H9 (cell line): ENCODE data around the gene OR14I1. TPM values are rescaled to one million over a fixed set of nuclear protein-coding genes. Genes with fewer than 3 reads are reported as not detected.

Experiments
- DNase-seq: peaks from one replicate; pipeline ENCODE4 v3.0.0-alpha.2; 2017
- H2AFZ ChIP-seq: one replicate; pipeline ENCODE4 v1.6.1; 2013; ENCODE audit warnings: mild to moderate bottlenecking, low read length, control low read depth, moderate library complexity
- H2AK5ac ChIP-seq: 2 replicates; pipeline ENCODE4 v1.6.1; 2013; ENCODE audit warnings: low read length, control low read depth, mixed read lengths; ENCODE audit not compliant: insufficient read length
- H2BK120ac ChIP-seq: one replicate; pipeline ENCODE4 v1.6.1; 2013; ENCODE audit warnings: low read depth, mild to moderate bottlenecking, low read length, control low read depth, inconsistent platforms; ENCODE audit not compliant: poor library complexity, severe bottlenecking
- H2BK12ac ChIP-seq: 2 replicates; pipeline ENCODE4 v1.6.1; 2013; ENCODE audit warnings: low read length, control low read depth, mixed read lengths, low read depth; ENCODE audit not compliant: insufficient read length
- H2BK15ac ChIP-seq: 2 replicates; pipeline ENCODE4 v1.6.1; 2013; ENCODE audit warnings: low read depth, low read length, control low read depth
- H2BK20ac ChIP-seq: one replicate; pipeline ENCODE4 v1.6.1; 2013; ENCODE audit warnings: low read depth, mild to moderate bottlenecking, low read length, control low read depth, inconsistent platforms; ENCODE audit not compliant: poor library complexity, severe bottlenecking
- H2BK5ac ChIP-seq: 2 replicates; pipeline ENCODE4 v1.6.1; 2013; ENCODE audit warnings: low read length, control low read depth, mixed read lengths; ENCODE audit not compliant: insufficient read length
- H3K14ac ChIP-seq: 2 replicates; pipeline ENCODE4 v1.6.1; 2013; ENCODE audit warnings: low read length, control low read depth; ENCODE audit not compliant: insufficient read depth
- H3K18ac ChIP-seq: 2 replicates; pipeline ENCODE4 v1.6.1; 2013; ENCODE audit warnings: low read depth, mild to moderate bottlenecking, mixed read lengths, low read length, control low read depth; ENCODE audit not compliant: insufficient read length
- H3K23ac ChIP-seq: 2 replicates; pipeline ENCODE4 v1.6.1; 2013; ENCODE audit warnings: low read length, control low read depth, mixed read lengths, low read depth; ENCODE audit not compliant: insufficient read length
- H3K23me2 ChIP-seq: 2 replicates; pipeline ENCODE4 v1.6.1; 2013; ENCODE audit warnings: low read depth, mild to moderate bottlenecking, mixed read lengths, low read length, control low read depth; ENCODE audit not compliant: insufficient read length, poor library complexity, severe bottlenecking
- H3K27ac ChIP-seq: 2 replicates; pipeline ENCODE4 v1.5.1; 2013; ENCODE audit warnings: low read length, control low read depth, mixed read lengths, low read depth; ENCODE audit not compliant: insufficient read length
- H3K27me3 ChIP-seq: 2 replicates; pipeline ENCODE4 v1.6.1; 2013; ENCODE audit warnings: low read length, control low read depth, inconsistent platforms; ENCODE audit not compliant: insufficient read depth
- H3K4ac ChIP-seq: 2 replicates; pipeline ENCODE4 v1.6.1; 2013; ENCODE audit warnings: low read depth, mild to moderate bottlenecking, control low read depth, inconsistent platforms, low read length, moderate library complexity
- H3K4me1 ChIP-seq: 2 replicates; pipeline ENCODE4 v1.6.1; 2013; ENCODE audit warnings: low read length, control low read depth, inconsistent platforms; ENCODE audit not compliant: insufficient read depth
- H3K4me2 ChIP-seq: 2 replicates; pipeline ENCODE4 v1.6.1; 2013; ENCODE audit warnings: low read length, control low read depth, mixed read lengths; ENCODE audit not compliant: insufficient read length, insufficient read depth
- H3K56ac ChIP-seq: 2 replicates; pipeline ENCODE4 v1.6.1; 2013; ENCODE audit warnings: low read depth, mild to moderate bottlenecking, mixed read lengths, low read length, control low read depth; ENCODE audit not compliant: insufficient read length
- H3K79me1 ChIP-seq: 2 replicates; pipeline ENCODE4 v1.6.1; 2013; ENCODE audit warnings: low read depth, mild to moderate bottlenecking, moderate library complexity, low read length, control low read depth, inconsistent platforms; ENCODE audit not compliant: insufficient read depth, poor library complexity, severe bottlenecking
- H3K79me2 ChIP-seq: 2 replicates; pipeline ENCODE4 v1.6.1; 2013; ENCODE audit warnings: low read length, control low read depth, inconsistent platforms; ENCODE audit not compliant: insufficient read depth
- H3K9ac ChIP-seq: 2 replicates; pipeline ENCODE4 v1.6.1; 2013; ENCODE audit warnings: low read length, control low read depth, mixed read lengths; ENCODE audit not compliant: insufficient read length; ENCODE audit errors: extremely low read depth
- H3K9me3 ChIP-seq: one replicate; pipeline ENCODE4 v1.6.1; 2013; ENCODE audit warnings: low read depth, low read length, inconsistent platforms; ENCODE audit not compliant: control insufficient read depth
- H3T11ph ChIP-seq: one replicate; pipeline ENCODE4 v1.6.1; 2013; ENCODE audit warnings: mild to moderate bottlenecking, low read length, control low read depth, inconsistent platforms
- H4K20me1 ChIP-seq: one replicate; pipeline ENCODE4 v1.6.1; 2013; ENCODE audit not compliant: control insufficient read depth, insufficient read length, insufficient read depth
- H4K5ac ChIP-seq: 2 replicates; pipeline ENCODE4 v1.6.1; 2013; ENCODE audit warnings: low read depth, mild to moderate bottlenecking, mixed read lengths, low read length, control low read depth; ENCODE audit not compliant: insufficient read length
- H4K8ac ChIP-seq: replicated peaks from 2 replicates; pipeline ENCODE4 v1.6.1; 2013; ENCODE audit warnings: low read length, control low read depth, mixed read lengths, low read depth; ENCODE audit not compliant: insufficient read length
- H4K91ac ChIP-seq: 2 replicates; pipeline ENCODE4 v1.6.1; 2013; ENCODE audit warnings: low read depth, mild to moderate bottlenecking, moderate library complexity, mixed read lengths, low read length, control low read depth; ENCODE audit not compliant: insufficient read length
- H3K27ac Mint-ChIP-seq, 3 experiments: 2 replicates in 2 of 3; 3 replicates in 1 of 3; pipeline ENCODE4 v1.8.0; 2020 to 2021; ENCODE audit warnings: mixed read lengths in 3 of 3, mild to moderate bottlenecking in 1 of 3, moderate library complexity in 1 of 3
- H3K27me3 Mint-ChIP-seq: 2 replicates; pipeline ENCODE4 v1.8.0; 2021; ENCODE audit warnings: low read depth, mild to moderate bottlenecking, moderate library complexity, mixed read lengths
- H3K36me3 Mint-ChIP-seq, 3 experiments: 2 replicates in 2 of 3; 3 replicates in 1 of 3; pipeline ENCODE4 v1.8.0; 2020 to 2021; ENCODE audit warnings: low read depth in 3 of 3, mixed read lengths in 3 of 3; ENCODE audit not compliant: insufficient read depth in 1 of 3
- H3K4me1 Mint-ChIP-seq, 2 experiments: 2 replicates each; pipeline ENCODE4 v1.8.0; 2020; ENCODE audit warnings: mixed read lengths in 2 of 2
- H3K4me3 Mint-ChIP-seq, 2 experiments: 2 replicates in 1 of 2; 3 replicates in 1 of 2; pipeline ENCODE4 v1.8.0; 2020 to 2021; ENCODE audit warnings: mild to moderate bottlenecking in 2 of 2, mixed read lengths in 2 of 2, moderate library complexity in 1 of 2
- H3K9me3 Mint-ChIP-seq, 2 experiments: 2 replicates in 1 of 2; 3 replicates in 1 of 2; pipeline ENCODE4 v1.8.0; 2020; ENCODE audit warnings: mild to moderate bottlenecking in 2 of 2, mixed read lengths in 2 of 2, moderate library complexity in 1 of 2
- WGBS: extraction: QIAGEN DNeasy Blood & Tissue Kit; methylation state at CpG from one replicate; pipeline ENCODE4 v1.1.7; 2013; ENCODE audit warnings: missing lambda C conversion rate, low lambda C conversion rate, mixed read lengths; ENCODE audit not compliant: insufficient read length; ENCODE audit errors: extremely low coverage; 5-methylcytosine and 5-hydroxymethylcytosine counted together
- total RNA-seq: library from RNA; stranded (reverse); gene quantifications from 2 replicates; pipeline ENCODE4 v1.2.1, GENCODE V29; 2021
- TF ChIP-seq, protein P1 (sequence below): fragments of 200-600 bp; sonication (generic); conservative IDR thresholded peaks from 3 replicates; pipeline ENCODE4 v1.8.0; 2021; ENCODE audit warnings: antibody characterized with exemption, mild to moderate bottlenecking

Gene OR14I1
- total RNA-seq, 1 experiment from 2014 or later: not detected

DNA sequence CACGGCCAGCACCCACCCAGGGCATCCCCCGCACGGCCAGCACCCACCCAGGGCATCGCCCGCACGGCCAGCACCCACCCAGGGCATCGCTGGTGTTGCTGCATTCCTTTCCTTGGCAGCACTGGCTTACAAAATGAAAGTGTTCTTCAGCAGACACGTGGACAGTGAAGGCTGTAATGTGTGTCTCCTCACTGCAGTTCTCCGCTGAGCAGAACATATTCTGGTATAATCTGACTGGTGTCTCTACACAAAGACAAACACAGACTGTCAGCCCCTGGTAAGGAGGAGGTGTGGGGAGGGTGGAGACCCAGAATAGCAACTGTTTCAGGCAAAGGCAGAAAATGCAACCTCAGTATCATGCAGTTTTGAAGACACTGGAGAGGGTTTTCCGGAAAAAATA is 45.6 kb upstream of the OR14I1 start:
- TF ChIP-seq, protein P1, sequence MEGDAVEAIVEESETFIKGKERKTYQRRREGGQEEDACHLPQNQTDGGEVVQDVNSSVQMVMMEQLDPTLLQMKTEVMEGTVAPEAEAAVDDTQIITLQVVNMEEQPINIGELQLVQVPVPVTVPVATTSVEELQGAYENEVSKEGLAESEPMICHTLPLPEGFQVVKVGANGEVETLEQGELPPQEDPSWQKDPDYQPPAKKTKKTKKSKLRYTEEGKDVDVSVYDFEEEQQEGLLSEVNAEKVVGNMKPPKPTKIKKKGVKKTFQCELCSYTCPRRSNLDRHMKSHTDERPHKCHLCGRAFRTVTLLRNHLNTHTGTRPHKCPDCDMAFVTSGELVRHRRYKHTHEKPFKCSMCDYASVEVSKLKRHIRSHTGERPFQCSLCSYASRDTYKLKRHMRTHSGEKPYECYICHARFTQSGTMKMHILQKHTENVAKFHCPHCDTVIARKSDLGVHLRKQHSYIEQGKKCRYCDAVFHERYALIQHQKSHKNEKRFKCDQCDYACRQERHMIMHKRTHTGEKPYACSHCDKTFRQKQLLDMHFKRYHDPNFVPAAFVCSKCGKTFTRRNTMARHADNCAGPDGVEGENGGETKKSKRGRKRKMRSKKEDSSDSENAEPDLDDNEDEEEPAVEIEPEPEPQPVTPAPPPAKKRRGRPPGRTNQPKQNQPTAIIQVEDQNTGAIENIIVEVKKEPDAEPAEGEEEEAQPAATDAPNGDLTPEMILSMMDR: no peak
- WGBS: no CpG with 5 or more reads among the region's 10 CpGs
- no peaks in the 10 kb centered on the region for H3K27me3 Mint-ChIP-seq
- no peak overlapping the region for H4K91ac ChIP-seq
- no peak overlapping the region for H3K4me2 ChIP-seq
- no peaks in the 10 kb centered on the region for H3K23me2 ChIP-seq
- no peak overlapping the region for H3K23ac ChIP-seq
- H4K20me1 ChIP-seq: no peaks in the 10 kb centered on the region
- no peaks in the 10 kb centered on the region for H3K4me1 Mint-ChIP-seq
- no peak overlapping the region for H3T11ph ChIP-seq
- H3K9me3 Mint-ChIP-seq: peaks cover 40 to 56% of the 10 kb centered on the region in 2 experiments
- H2BK5ac ChIP-seq: no peak overlapping the region
- no peak overlapping the region for H4K5ac ChIP-seq
- H3K18ac ChIP-seq: no peak overlapping the region
- no peak overlapping the region for H3K9ac ChIP-seq
- H3K36me3 Mint-ChIP-seq: peaks cover 5 to 19% (median 6%) of the 10 kb centered on the region in 3 experiments
- H2BK12ac ChIP-seq: no peak overlapping the region
- no peak overlapping the region for H3K56ac ChIP-seq
- H3K27ac ChIP-seq: no peak overlapping the region
- H2AFZ ChIP-seq: no peak overlapping the region
- no peaks in the 10 kb centered on the region for H3K79me2 ChIP-seq
- H2BK20ac ChIP-seq: no peak overlapping the region
- no peak overlapping the region for H2BK120ac ChIP-seq
- no peak overlapping the region for H2AK5ac ChIP-seq
- no peak for DNase-seq
- no peak overlapping the region for H2BK15ac ChIP-seq
- H4K8ac ChIP-seq: no peak overlapping the region
- no peak overlapping the region for H3K4me3 Mint-ChIP-seq
- H3K27me3 ChIP-seq: no peaks in the 10 kb centered on the region
- H3K27ac Mint-ChIP-seq: no peak overlapping the region
- H3K4ac ChIP-seq: no peak overlapping the region
- H3K14ac ChIP-seq: no peak overlapping the region
- peaks cover 71% of the 10 kb centered on the region for H3K9me3 ChIP-seq
- no peaks in the 10 kb centered on the region for H3K4me1 ChIP-seq
- H3K79me1 ChIP-seq: no peaks in the 10 kb centered on the region
